GM18858 (cell line): ENCODE measurements around the gene FKBP10.
"Not testable (repeated sequence)": the region's sequence is repeated elsewhere in the genome, so short reads cannot be mapped to it uniquely, and the experiment has no call there.

Experiments used
- ATAC-seq: cut with Tn5 transposase; IDR thresholded peaks from one replicate; pipeline ENCODE4 v1.9.1; 2021; ENCODE audit not compliant: unreplicated experiment

The FKBP10 gene

GRCh38 chr17:41837761-41838538, 25.1 kb downstream of the FKBP10 start, which contains the start of gene KLHL10:
Gene KLHL10, plus strand, starts transcription at chr17:41837825. Its CDS starts 108 bp downstream, at chr17:41837933.
- no peak for ATAC-seq

GRCh38 chr17:41839448-41839847, 26.6 kb downstream of the FKBP10 start:
- ATAC-seq: not testable (repeated sequence)

GRCh38 chr17:41840781-41841180, 28.0 kb downstream of the FKBP10 start:
- not testable (repeated sequence) for ATAC-seq

- no peak for ATAC-seq
Measured at GRCh38 chr17:41844971-41845370, 32.2 kb downstream of the FKBP10 start.

GRCh38 chr17:41848788-41849187, 36.0 kb downstream of the FKBP10 start:
- no peak for ATAC-seq

- no peak for ATAC-seq
Measured at GRCh38 chr17:41849251-41849990, 36.6 kb downstream of the FKBP10 start.

- not testable (repeated sequence) for ATAC-seq
Measured at GRCh38 chr17:41851382-41851781, 38.6 kb downstream of the FKBP10 start.

- no peak for ATAC-seq
Measured at GRCh38 chr17:41860254-41860931, 47.6 kb downstream of the FKBP10 start.

- no peak for ATAC-seq
Measured at GRCh38 chr17:41863074-41863848, 50.5 kb downstream of the FKBP10 start.

GRCh38 chr17:41864498-41864835, 51.7 kb downstream of the FKBP10 start:
- peak; percentile 18 for ATAC-seq

GRCh38 chr17:41864836-41865595, 52.2 kb downstream of the FKBP10 start, which contains the start of gene KLHL11:
Gene KLHL11, minus strand, starts transcription at chr17:41865423. Its CDS starts 53 bp downstream, at chr17:41865370.
- ATAC-seq: peak; percentile 81

- ATAC-seq: no peak
Measured at GRCh38 chr17:41865596-41865893, 52.7 kb downstream of the FKBP10 start.

- ATAC-seq: no peak
Measured at GRCh38 chr17:41868568-41868967, 55.8 kb downstream of the FKBP10 start.

- ATAC-seq: no peak
Measured at GRCh38 chr17:41869426-41869825, 56.6 kb downstream of the FKBP10 start.

- ATAC-seq: no peak
Measured at GRCh38 chr17:41870097-41870496, 57.3 kb downstream of the FKBP10 start.

- no peak for ATAC-seq
Measured at GRCh38 chr17:41870627-41871026, 57.8 kb downstream of the FKBP10 start.

GRCh38 chr17:41871789-41872188, 59.0 kb downstream of the FKBP10 start:
- no peak for ATAC-seq
